HepG2 (cell line): ENCODE measurements around the gene JAM2. TPM values are rescaled to one million over a fixed set of nuclear protein-coding genes. Genes with fewer than 3 reads are reported as not detected.

ENCODE experiments used
- ATAC-seq: fragments of 200-7000 bp; cut with Tn5 transposase; 3 replicates; pipeline ENCODE4 v1.9.1; 2020; ENCODE audit warnings: mild to moderate bottlenecking, moderate library complexity
- BruUV-seq: library from RNA; stranded (reverse); fragments of 400-500 nt; replicated peaks from 2 replicates; lab custom pipeline; 2021; lab: Mats Ljungman, UMichigan
- CTCF ChIA-PET: fragments of 300-600 bp; formaldehyde crosslinking; extraction: SDS; loops from one replicate; lab custom pipeline; 2021; ENCODE audit warnings: low total read pairs, inconsistent platforms, low intra/inter-chr PET ratio; lab: Yijun Ruan, JAX
- POLR2A ChIA-PET: fragments of 350-600 bp; sonication (Branson Sonifier 250); formaldehyde crosslinking; loops from one replicate; lab custom pipeline; 2020; ENCODE audit warnings: antibody characterized with exemption, inconsistent platforms; lab: Yijun Ruan, JAX
- DNase-seq: peaks from one replicate; pipeline ENCODE4 v3.0.0-alpha.2; 2015; ENCODE audit warnings: low spot score
- FAIRE-seq: peaks from 3 replicates; lab custom pipeline; 2011; peaks lifted over from hg19 to GRCh38; lab: Jason Lieb, UNC
- H2AFZ ChIP-seq: one replicate; pipeline ENCODE4 v1.6.1; 2011; ENCODE audit warnings: low read length, inconsistent platforms
- H3K27ac ChIP-seq: fragments of 300-600 bp; 3 replicates; pipeline ENCODE4 v1.8.0; 2011; ENCODE audit warnings: mixed run types, mild to moderate bottlenecking, mixed read lengths, low read length, inconsistent platforms; ENCODE audit not compliant: insufficient read depth; ENCODE audit errors: extremely low read length
- H3K27me3 ChIP-seq, 2 experiments: fragments of 200-600 bp in 1 of 2; 2 replicates in 1 of 2; 3 replicates in 1 of 2; pipeline versions ENCODE4 v1.6.0 to v1.8.0; 2011; ENCODE audit warnings: low read length in 2 of 2, mild to moderate bottlenecking in 2 of 2, moderate library complexity in 2 of 2, inconsistent platforms in 1 of 2; ENCODE audit not compliant: insufficient read depth in 2 of 2, control insufficient read depth in 1 of 2
- H3K36me3 ChIP-seq, 2 experiments: fragments of 200-600 bp in 1 of 2; replicated peaks in 1 of 2; 2 replicates in 1 of 2; 3 replicates in 1 of 2; pipeline versions ENCODE4 v1.5.1 to v1.8.0; 2011; ENCODE audit warnings: low read length in 2 of 2, inconsistent platforms in 1 of 2; ENCODE audit not compliant: insufficient read depth in 2 of 2, control insufficient read depth in 1 of 2
- H3K4me1 ChIP-seq: 2 replicates; pipeline ENCODE4 v1.5.1; 2012; ENCODE audit warnings: low read length, inconsistent platforms; ENCODE audit not compliant: insufficient read depth
- H3K4me2 ChIP-seq: 2 replicates; pipeline ENCODE4 v1.6.0; 2011; ENCODE audit warnings: low read depth, low read length, inconsistent platforms
- H3K4me3 ChIP-seq, 3 experiments: fragments of 200-600 bp in 1 of 3; sonication (generic), shearing (Covaris generic) in 1 of 3; replicated peaks in 1 of 3; 2 replicates each; pipeline ENCODE4 v1.5.1; 2011 to 2016; ENCODE audit warnings: low read length in 3 of 3, inconsistent platforms in 2 of 3, low read depth in 2 of 3, mild to moderate bottlenecking in 2 of 3, control low read depth in 1 of 3, mixed read lengths in 1 of 3; ENCODE audit not compliant: insufficient read depth in 1 of 3
- H3K79me2 ChIP-seq: one replicate; pipeline ENCODE4 v1.6.1; 2011; ENCODE audit warnings: low read length, inconsistent platforms; ENCODE audit not compliant: insufficient read depth
- H3K9ac ChIP-seq: 2 replicates; pipeline ENCODE4 v1.6.0; 2011; ENCODE audit warnings: mild to moderate bottlenecking, low read depth, low read length, inconsistent platforms; ENCODE audit not compliant: insufficient read depth
- H3K9me3 ChIP-seq: 2 replicates; pipeline ENCODE4 v1.5.1; 2012; ENCODE audit warnings: mild to moderate bottlenecking, low read length
- H4K20me1 ChIP-seq: 2 replicates; pipeline ENCODE4 v1.6.0; 2011; ENCODE audit warnings: inconsistent platforms, mild to moderate bottlenecking, low read length, moderate library complexity; ENCODE audit not compliant: insufficient read depth
- FOSL1 ChIP-seq: sonication (generic); formaldehyde crosslinking; IDR thresholded peaks from 2 replicates; pipeline ENCODE4 v1.9.0; 2021; ENCODE audit warnings: missing genetic modification reagents, borderline replicate concordance
- HDAC2 ChIP-seq: sonication (generic); formaldehyde crosslinking; IDR thresholded peaks from 2 replicates; pipeline ENCODE4 v1.4.0; 2020; ENCODE audit warnings: missing genetic modification reagents
- KLF16 ChIP-seq, 2 experiments: sonication (generic) in 1 of 2; formaldehyde crosslinking in 1 of 2; IDR thresholded peaks; 2 replicates each; pipeline versions ENCODE4 v1.6.1 to v1.8.0; 2016 to 2023; ENCODE audit warnings: missing genetic modification reagents in 2 of 2, missing compliant biosample characterization in 1 of 2
- ZHX2 ChIP-seq, 2 experiments: sonication (generic) in 1 of 2; formaldehyde crosslinking in 1 of 2; IDR thresholded peaks; 2 replicates each; pipeline versions ENCODE4 v1.6.1 to v1.9.0; 2014 to 2022; ENCODE audit warnings: antibody characterized with exemption in 1 of 2, borderline replicate concordance in 1 of 2, inconsistent platforms in 1 of 2, low read depth in 1 of 2, missing genetic modification reagents in 1 of 2
- ZNF674 ChIP-seq: sonication (generic); formaldehyde crosslinking; IDR thresholded peaks from 2 replicates; pipeline ENCODE4 v1.5.0; 2020; ENCODE audit warnings: low read depth, mild to moderate bottlenecking, missing genetic modification reagents
- WGBS: methylation state at CpG from one replicate; pipeline ENCODE4 v1.1.6; 2017; ENCODE audit warnings: low lambda C conversion rate; 5-methylcytosine and 5-hydroxymethylcytosine counted together
- in situ Hi-C: cut with HindIII; loops from 2 replicates; pipeline ENCODE4 v1.10.0; 2017; ENCODE audit warnings: low pct_unique_long_range_greater_than_20kb; ENCODE audit not compliant: extremely low pct_ligation_motif_present
- intact Hi-C: fragments of 100-400 bp; cut with micrococcal nuclease; formaldehyde crosslinking; loops from one replicate; pipeline ENCODE4 v1.10.0; 2022; ENCODE audit not compliant: unreplicated experiment
- polyA plus RNA-seq, 8 experiments: library from polyadenylated mRNA; depleted of rRNA in 3 of 8; stranded (reverse) in 7 of 8; unstranded in 1 of 8; fragments of >200 nt; fragmentation: Illumina TruSeq in 4 of 8; extraction: Trizol in 4 of 8; gene quantifications; 2 replicates each; pipeline versions ENCODE4 v1.2.1 to v1.2.3, GENCODE V29; 2011 to 2016; ENCODE audit warnings: low read depth in 4 of 8, missing spikeins in 1 of 8, mixed read lengths in 1 of 8; ENCODE audit not compliant: insufficient read depth in 1 of 8
- total RNA-seq, 5 experiments: library from RNA; depleted of rRNA; stranded (reverse); fragments of >200 nt; fragmentation: Illumina TruSeq; extraction: Trizol; gene quantifications; 2 replicates each; pipeline ENCODE4 v1.2.3, GENCODE V29; 2016; ENCODE audit warnings: low read depth in 1 of 5
- TF ChIP-seq, protein P1 (sequence below): sonication (generic); formaldehyde crosslinking; conservative IDR thresholded peaks from 2 replicates; pipeline ENCODE4 v1.4.0; 2020; ENCODE audit warnings: missing genetic modification reagents
- TF ChIP-seq, protein P2 (sequence below): sonication (generic); formaldehyde crosslinking; IDR thresholded peaks from 2 replicates; pipeline ENCODE4 v1.4.0; 2020; ENCODE audit warnings: missing genetic modification reagents
- TF ChIP-seq, protein P3 (sequence below): sonication (generic); formaldehyde crosslinking; IDR thresholded peaks from 2 replicates; pipeline ENCODE4 v1.9.0; 2021; ENCODE audit warnings: missing genetic modification reagents, mild to moderate bottlenecking, borderline replicate concordance

Gene JAM2
- total and polyA plus RNA-seq, 2 of the 13 experiments (the other 11 are each of a cell fraction or from before 2014, with no cell fraction given), result 0.07 TPM; not detected in 1

GRCh38 chr21:25734904-25735645 lies 96.0 kb downstream of the JAM2 start, which contains the start of the genes ATP5PF and GABPA:
ATP5PF (minus strand) TSS chr21:25734904; CDS start chr21:25729794, 5,110 bp downstream.
GABPA (plus strand) TSS chr21:25734972; CDS start chr21:25741599, 6,627 bp downstream.
- WGBS, result under 1% methylated on average over 25 of the region's 64 CpGs
- H3K4me3 ChIP-seq, result peak within 1 kb of the TSS; percentile 72 to 100 (median 96)
- H2AFZ ChIP-seq, result peak within 1 kb of the TSS; percentile 97
- peaks cover 32% of the 10 kb centered on the region for H3K4me1 ChIP-seq
- ChIA-PET POLR2A (interaction anchor here (1.4 to 2.2 kb wide), 3 partner anchors 13 to 129 kb away, joined by 6 to 9 read pairs (median 8); no protein-coding TSS in a partner anchor), CTCF (interaction anchor here (1.6 kb wide), 1 partner anchor 66 kb away, joined by 5 read pairs; no protein-coding TSS in a partner anchor)
- peak within 1 kb of the TSS; percentile 100 for H3K9ac ChIP-seq
- peaks cover 2 to 6% of the 10 kb centered on the region in 2 experiments; a peak in 3 of 5 replicates for H3K36me3 ChIP-seq
- ATAC-seq (peak; percentile 93), FAIRE-seq (peak; percentile 98), DNase-seq (peak; percentile 97)
- intact Hi-C loops, result loop anchor here (1.0 to 5.0 kb wide), 2 partner anchors 128 to 262 kb away; partner anchors contain the start of gene MRPL39
- H3K79me2 ChIP-seq, result peaks cover 70% of the 10 kb centered on the region
- peak within 1 kb of the TSS; percentile 92 for H3K4me2 ChIP-seq
- H3K27ac ChIP-seq, result peak within 1 kb of the TSS; percentile 100
- BruUV-seq, result no TSS peak
- H3K9me3 ChIP-seq, result no peaks in the 10 kb centered on the region
- no peaks in the 10 kb centered on the region; a peak in 1 of 5 replicates for H3K27me3 ChIP-seq
- in situ Hi-C loops, result loop anchor here (5.0 kb wide), 1 partner anchor 128 kb away; the partner anchor contains the start of gene MRPL39
- peaks cover 16% of the 10 kb centered on the region; the same call in 1 of the 2 replicates for H4K20me1 ChIP-seq
- TF ChIP-seq FOSL1 (CRISPR knock-in tag) (peak; percentile 26; the same call in 1 of the 2 replicates), KLF16 (CRISPR knock-in tag; IDR thresholded peaks at IDR 0.05) (peak; percentile 75 to 82; a peak in 2 of 4 replicates), HDAC2 (CRISPR knock-in tag) (peak; percentile 64), ZHX2 (IDR thresholded peaks at IDR 0.05; ENCODE audit: low read depth) (peak; percentile 90), ZHX2 (CRISPR knock-in tag; IDR thresholded peaks at IDR 0.05; ENCODE audit: borderline replicate concordance) (no peak; the same call in 1 of the 2 replicates), ZNF674 (0 out of 2 replicates have a peak, but pooled peaks have one; percentile 55)
- TF ChIP-seq, protein P1, sequence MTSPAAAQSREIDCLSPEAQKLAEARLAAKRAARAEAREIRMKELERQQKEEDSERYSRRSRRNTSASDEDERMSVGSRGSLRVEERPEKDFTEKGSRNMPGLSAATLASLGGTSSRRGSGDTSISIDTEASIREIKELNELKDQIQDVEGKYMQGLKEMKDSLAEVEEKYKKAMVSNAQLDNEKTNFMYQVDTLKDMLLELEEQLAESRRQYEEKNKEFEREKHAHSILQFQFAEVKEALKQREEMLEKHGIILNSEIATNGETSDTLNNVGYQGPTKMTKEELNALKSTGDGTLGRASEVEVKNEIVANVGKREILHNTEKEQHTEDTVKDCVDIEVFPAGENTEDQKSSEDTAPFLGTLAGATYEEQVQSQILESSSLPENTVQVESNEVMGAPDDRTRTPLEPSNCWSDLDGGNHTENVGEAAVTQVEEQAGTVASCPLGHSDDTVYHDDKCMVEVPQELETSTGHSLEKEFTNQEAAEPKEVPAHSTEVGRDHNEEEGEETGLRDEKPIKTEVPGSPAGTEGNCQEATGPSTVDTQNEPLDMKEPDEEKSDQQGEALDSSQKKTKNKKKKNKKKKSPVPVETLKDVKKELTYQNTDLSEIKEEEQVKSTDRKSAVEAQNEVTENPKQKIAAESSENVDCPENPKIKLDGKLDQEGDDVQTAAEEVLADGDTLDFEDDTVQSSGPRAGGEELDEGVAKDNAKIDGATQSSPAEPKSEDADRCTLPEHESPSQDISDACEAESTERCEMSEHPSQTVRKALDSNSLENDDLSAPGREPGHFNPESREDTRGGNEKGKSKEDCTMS (CRISPR knock-in tag), result no peak
- TF ChIP-seq, protein P2, sequence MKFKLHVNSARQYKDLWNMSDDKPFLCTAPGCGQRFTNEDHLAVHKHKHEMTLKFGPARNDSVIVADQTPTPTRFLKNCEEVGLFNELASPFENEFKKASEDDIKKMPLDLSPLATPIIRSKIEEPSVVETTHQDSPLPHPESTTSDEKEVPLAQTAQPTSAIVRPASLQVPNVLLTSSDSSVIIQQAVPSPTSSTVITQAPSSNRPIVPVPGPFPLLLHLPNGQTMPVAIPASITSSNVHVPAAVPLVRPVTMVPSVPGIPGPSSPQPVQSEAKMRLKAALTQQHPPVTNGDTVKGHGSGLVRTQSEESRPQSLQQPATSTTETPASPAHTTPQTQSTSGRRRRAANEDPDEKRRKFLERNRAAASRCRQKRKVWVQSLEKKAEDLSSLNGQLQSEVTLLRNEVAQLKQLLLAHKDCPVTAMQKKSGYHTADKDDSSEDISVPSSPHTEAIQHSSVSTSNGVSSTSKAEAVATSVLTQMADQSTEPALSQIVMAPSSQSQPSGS (CRISPR knock-in tag), result peak; percentile 36; the same call in 1 of the 2 replicates
- TF ChIP-seq, protein P3, sequence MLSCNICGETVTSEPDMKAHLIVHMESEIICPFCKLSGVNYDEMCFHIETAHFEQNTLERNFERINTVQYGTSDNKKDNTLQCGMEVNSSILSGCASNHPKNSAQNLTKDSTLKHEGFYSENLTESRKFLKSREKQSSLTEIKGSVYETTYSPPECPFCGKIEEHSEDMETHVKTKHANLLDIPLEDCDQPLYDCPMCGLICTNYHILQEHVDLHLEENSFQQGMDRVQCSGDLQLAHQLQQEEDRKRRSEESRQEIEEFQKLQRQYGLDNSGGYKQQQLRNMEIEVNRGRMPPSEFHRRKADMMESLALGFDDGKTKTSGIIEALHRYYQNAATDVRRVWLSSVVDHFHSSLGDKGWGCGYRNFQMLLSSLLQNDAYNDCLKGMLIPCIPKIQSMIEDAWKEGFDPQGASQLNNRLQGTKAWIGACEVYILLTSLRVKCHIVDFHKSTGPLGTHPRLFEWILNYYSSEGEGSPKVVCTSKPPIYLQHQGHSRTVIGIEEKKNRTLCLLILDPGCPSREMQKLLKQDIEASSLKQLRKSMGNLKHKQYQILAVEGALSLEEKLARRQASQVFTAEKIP (CRISPR knock-in tag), result no peak
